Fibroblast of upper back skin (primary cell): Measurements from ENCODE around the gene DENND1A.
"Not testable (repeated sequence)": the region's sequence is repeated elsewhere in the genome, so short reads cannot be mapped to it uniquely, and the experiment has no call there.

Experiments used
- DNase-seq: peaks from one replicate; pipeline ENCODE4 v3.0.0-alpha.2; 2013

Gene DENND1A

DNA sequence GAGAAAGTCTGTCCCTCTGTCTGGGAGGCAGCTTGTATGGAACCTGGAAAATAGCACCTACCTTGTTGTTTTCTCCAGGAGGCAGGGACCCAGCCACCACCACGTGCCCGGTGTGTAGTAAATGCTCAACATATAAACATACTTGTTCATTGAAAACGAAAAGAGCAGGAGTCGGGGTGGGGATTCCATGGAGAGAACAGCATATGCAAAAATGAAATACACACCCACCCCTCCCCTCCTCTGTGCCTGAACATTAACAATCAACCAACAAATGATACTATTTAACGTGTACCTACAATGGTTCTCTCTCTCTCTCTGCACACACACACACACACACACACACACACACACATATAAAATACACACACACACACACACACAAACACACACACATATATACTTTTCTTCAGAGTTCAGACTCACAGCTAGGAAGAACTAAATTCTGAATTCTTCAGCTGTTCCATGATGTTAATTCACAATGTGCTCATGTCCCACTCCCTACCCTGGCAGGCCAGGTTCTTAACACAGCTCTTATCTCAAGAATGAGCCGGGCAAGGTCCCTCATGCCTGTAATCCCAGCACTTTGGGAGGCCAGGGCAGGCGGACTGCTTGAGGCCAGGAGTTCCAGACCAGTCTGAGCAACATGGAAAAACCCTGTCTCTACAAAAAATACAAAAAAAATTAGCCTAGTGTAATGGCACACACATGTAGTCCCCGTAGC is 16.3 kb upstream of the DENND1A start:
- no peak for DNase-seq

DNA sequence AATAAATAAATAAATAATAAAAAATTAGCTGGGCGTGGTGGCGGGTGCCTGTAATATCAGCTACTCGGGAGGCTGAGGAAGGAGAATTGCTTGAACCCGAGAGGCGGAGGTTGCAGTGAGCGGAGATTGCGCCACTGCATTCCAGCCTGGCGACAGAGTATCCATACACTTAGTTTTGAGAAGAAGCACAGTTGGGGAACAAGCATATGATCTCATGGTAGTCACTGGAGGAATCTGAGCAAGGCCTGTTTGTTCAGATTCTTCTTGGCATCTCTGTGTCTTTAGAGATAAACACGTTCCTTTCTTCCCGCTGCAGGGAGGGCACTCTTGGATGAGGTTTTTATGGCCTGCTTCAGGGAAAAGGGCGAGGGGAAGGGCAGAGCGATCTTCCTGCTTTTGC is 15.6 kb upstream of the DENND1A start:
- no peak for DNase-seq

DNA sequence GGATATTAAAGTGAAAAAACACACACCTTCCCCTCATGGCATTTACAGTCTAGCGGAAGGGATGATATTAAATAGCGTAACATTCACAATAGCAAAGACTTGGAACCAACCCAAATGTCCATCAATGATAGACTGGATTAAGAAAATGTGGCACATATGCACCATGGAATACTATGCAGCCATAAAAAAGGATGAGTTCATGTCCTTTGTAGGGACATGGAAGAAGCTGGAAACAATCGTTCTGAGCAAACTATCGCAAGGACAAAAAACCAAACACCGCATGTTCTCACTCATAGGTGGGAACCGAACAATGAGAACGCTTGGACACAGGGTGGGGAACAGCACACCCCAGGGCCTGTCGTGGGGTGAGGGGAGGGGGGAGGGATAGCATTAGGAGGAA is 14.5 kb upstream of the DENND1A start:
- not testable (repeated sequence) for DNase-seq

DNA sequence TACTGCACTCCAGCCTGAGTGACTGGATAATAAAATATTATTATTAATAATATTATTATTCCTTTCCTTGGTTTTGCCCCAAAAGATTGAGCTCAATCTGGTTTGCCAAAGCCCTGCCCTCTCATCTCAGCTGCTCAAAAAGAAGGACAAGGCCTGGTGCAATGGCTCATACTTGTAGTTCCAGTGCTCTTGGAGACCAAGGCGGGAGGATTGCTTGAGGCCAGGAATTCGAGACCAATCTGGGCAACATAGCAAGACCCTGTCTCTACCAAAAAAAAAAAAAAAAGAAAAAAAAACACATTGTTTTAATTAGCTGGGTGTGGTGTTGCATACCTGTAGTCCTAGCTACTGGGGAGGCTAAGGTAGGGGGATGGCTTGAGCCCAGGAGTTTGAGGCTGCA is 13.7 kb upstream of the DENND1A start:
- no peak for DNase-seq

GRCh38 chr9:123942542-123942941 is 12.6 kb upstream of the DENND1A start:
- DNase-seq: no peak

DNA sequence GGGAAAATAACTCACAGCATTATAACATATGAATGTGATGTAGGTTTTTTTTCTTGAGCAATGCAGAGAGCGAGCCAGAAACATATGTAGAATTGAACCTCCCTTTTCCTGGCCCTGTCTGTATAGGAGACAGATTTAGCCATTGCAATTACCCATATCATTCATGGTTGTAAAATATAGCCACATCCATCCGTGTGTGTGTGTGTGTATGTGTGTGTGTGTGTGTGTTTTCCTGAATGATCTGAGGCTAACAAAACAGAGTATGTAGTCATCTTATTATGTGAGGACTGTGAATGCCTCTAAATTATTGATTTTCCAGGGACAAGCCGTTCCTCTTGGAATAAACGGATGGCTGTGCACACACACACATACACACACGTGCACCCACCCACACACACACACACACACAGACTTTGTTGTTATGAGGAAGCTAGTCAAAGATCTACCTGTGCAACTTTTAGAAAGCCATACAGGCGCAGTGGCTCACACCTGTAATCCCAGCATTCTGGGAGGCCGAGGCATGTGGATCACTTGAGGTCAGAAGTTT is 11.7 kb upstream of the DENND1A start:
- DNase-seq: no peak

DNA sequence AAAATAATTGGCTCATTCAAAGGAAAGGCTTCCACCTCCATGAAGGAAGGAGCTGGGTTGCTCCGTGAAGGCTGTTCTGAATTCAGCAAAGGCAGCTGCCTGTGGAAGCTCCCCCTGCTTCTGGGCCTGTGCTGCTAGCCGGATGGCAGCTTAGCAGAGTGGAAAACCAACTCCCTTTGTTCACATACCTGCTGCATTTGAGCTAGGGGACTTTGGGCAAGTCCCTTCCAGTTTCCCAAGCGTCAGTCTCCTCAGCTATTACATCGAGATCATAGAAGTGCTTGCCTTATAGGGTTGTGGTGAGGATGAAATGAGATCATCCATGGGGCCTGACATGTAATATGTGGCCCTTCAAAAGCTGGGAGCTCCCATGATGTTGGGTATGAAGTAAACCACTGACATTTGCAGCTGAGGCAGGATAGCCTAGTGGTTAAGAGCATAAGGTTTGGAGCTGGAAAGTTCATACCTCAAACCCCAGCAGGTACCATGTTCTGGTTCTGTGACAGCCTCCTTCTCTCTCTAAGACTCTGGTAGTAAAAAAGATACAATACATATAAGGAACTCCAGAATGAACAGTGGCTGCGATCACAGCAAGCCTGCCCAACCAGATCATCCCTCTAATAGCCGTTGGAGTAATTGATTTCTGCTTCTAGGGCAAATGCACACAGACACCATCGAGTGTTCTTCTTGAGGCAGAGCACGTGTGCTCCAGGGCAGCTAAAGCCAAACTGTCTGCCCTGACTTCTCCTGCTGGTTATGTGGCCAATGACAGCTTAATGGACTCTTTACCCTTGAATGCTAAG is 11.0 kb upstream of the DENND1A start:
- no peak for DNase-seq

DNA sequence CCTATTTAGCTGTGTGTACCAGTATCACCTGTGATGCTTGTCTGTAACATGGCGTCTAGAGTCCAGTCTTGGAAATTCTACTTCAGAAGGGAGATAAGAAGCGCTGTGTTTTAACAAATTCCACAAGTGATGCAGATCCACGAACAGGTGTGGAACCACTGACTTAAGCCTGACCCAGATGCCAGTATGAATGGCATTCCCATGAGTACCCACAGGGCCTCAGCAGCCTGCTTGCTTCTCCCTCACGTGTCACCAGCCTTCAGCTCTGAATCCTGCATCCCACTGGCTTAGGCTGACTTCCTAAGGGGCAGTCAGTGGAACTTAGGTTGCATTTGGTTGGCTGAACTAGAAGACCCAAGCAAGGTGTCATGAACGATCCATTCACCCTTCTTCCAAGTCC is 8.5 kb upstream of the DENND1A start:
- no peak for DNase-seq

- DNase-seq: not testable (repeated sequence)
Measured at GRCh38 chr9:123936575-123936974, 6.6 kb upstream of the DENND1A start.

GRCh38 chr9:123933440-123934212 is 3.7 kb upstream of the DENND1A start:
- DNase-seq: peak; percentile 25

DNA sequence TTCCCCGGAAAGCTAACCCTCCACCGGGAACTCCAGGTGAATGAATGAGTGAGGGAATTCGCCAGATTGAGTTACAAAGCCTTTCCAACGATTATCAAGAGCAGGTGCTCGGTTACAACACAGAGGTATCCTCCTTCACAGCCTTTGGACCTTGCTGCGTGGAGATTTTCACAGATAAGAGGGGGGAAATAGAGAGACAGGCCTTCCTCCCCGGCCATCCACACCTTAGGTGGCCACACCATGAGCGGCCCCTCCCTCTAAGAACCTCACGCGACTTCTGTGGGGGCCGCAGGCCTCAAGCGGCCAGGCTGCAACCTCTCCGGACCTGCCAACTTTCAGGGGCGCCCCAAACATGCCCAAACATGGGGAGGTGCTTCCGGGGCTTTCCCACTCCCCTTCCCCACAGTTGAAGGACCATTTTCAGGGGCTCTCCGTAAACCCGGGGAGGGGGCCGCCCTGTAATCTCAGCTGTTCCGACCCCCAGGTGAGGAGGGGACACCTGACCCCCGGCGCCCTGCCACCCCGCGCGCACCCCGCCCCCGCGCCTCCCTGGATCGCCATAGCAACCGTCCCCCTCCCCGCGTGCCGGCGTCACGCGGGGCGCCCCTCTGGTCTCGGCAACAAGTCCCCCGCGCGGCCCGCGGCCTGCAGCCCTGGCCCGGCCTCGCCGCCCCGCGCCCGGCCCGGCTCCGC is 603 bp downstream of the DENND1A start:
- no peak for DNase-seq

- peak; percentile 56 for DNase-seq
Measured at GRCh38 chr9:123928533-123929176, 1.3 kb downstream of the DENND1A start.

GRCh38 chr9:123927625-123928532 is 2.0 kb downstream of the DENND1A start:
- peak; percentile 67 for DNase-seq

GRCh38 chr9:123926941-123927340 is 3.0 kb downstream of the DENND1A start:
- no peak for DNase-seq

DNA sequence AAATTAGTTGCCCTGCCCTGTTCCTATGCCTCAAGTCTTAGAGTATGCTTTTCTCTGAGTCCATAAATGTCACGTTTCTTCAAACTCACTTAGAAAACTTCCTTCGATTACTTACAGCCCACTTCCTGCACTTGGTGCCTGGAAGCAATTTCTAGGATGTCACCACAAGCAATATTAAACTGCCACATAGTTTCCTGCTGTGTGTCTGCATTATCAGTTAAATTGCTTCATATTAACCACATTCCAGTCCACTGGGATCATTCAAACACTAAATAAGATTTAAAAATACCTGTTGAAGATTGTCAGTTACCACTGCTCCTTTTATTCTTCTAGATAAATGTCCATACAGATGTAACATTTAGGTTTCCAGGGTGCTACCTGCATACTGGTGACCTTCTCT is 4.1 kb downstream of the DENND1A start:
- DNase-seq: peak; percentile 56

GRCh38 chr9:123925161-123925560 is 4.8 kb downstream of the DENND1A start:
- DNase-seq: no peak

GRCh38 chr9:123924727-123925126 is 5.2 kb downstream of the DENND1A start:
- DNase-seq: no peak

DNA sequence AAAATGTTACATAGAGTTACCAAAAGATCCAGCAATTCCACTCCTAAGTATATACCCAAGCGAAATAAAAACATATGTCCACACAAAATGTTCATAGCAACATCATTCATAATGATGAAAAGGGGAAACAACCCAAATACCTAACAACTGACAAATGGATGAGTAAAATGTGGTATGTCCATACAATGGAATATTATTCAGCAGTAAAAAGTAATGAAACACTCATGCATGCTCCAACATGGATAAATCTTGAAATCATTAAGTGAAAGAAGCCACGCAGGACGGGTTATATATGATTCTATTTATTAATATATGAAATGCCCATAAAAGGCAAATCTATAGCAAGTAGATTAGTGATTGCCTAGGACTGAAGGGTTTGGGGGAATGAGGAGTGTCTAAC is 6.0 kb downstream of the DENND1A start:
- no peak for DNase-seq

GRCh38 chr9:123923377-123923776 is 6.5 kb downstream of the DENND1A start:
- DNase-seq: no peak

DNA sequence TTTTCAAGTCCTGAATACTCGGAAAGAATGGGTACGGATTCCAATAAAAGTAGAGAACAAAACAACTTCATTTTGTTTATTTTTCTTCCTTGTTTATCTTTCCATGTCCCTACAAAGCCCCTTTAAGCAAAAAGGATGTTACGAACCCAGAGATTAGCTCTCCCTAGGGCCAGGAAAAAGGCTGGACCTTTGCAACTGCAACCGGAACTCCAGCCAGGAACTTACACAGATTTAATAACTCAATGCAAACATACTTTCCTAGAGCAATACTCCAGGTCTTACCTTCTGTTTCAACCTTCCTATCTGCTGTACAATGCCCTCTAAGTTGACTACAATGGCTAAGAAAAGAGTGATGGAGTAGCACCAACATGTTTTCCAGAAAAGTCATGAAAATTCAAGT is 7.0 kb downstream of the DENND1A start:
- DNase-seq: no peak

DNA sequence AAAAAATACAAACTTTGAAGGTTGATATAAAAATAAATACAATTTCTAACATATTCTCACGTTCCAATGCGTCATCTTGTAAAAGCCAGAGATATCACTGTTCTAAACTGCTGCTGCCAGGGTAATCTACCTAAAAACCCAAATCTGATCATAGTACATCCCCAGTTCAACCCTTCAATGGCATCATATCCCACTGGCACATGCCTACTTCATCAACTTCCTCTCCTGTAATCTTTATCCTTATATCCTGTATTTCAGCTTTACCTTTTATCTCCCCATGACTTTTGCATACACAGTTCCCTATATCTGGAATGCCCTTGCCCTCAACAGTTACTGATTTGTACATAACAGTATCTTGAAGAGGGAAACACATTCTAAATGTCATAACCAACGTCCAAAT is 7.5 kb downstream of the DENND1A start:
- DNase-seq: no peak
